WTC11 (cell line): ENCODE data around the gene DDX39A. TPM values are rescaled to one million over a fixed set of nuclear protein-coding genes. Genes with fewer than 3 reads are reported as not detected.
A peak's percentile ranks its signal among the peaks of the same experiment; 100 is the strongest.

Source experiments
- ATAC-seq: fragments of 200-7000 bp; cut with Tn5 transposase; 2 replicates; pipeline ENCODE4 v1.10.0; 2021; ENCODE audit warnings: mild to moderate bottlenecking, moderate library complexity
- CTCF ChIA-PET: fragments of 300-600 bp; sonication (Branson Sonifier 250); formaldehyde crosslinking; loops from one replicate; lab custom pipeline; 2021; ENCODE audit warnings: antibody characterized with exemption; lab: Charles Lee
- POLR2A ChIA-PET: fragments of 350-600 bp; sonication (Branson Sonifier 250); formaldehyde crosslinking; loops from one replicate; lab custom pipeline; 2021; ENCODE audit warnings: antibody characterized with exemption; lab: Charles Lee
- DNase-seq: peaks from one replicate; pipeline ENCODE4 v3.0.0; 2021; ENCODE audit warnings: low spot score
- H3K27ac Mint-ChIP-seq: 2 replicates; pipeline ENCODE4 v1.8.0; 2021; ENCODE audit warnings: mixed read lengths
- H3K27me3 Mint-ChIP-seq: 2 replicates; pipeline ENCODE4 v1.8.0; 2021; ENCODE audit warnings: low read depth, mild to moderate bottlenecking, moderate library complexity, mixed read lengths
- H3K36me3 Mint-ChIP-seq: 2 replicates; pipeline ENCODE4 v1.8.0; 2021; ENCODE audit warnings: mixed read lengths
- H3K4me1 Mint-ChIP-seq: 2 replicates; pipeline ENCODE4 v1.8.0; 2022; ENCODE audit warnings: mixed read lengths
- H3K4me3 Mint-ChIP-seq: 2 replicates; pipeline ENCODE4 v1.8.0; 2021; ENCODE audit warnings: mild to moderate bottlenecking, moderate library complexity, mixed read lengths
- H3K9me3 Mint-ChIP-seq: 2 replicates; pipeline ENCODE4 v1.8.0; 2021; ENCODE audit warnings: mixed read lengths
- EMX1 ChIP-seq: fragments of 250-450 bp; sonication (Bioruptor Pico); IDR thresholded peaks from 2 replicates; pipeline ENCODE4 v1.8.0; 2021; ENCODE audit warnings: mild to moderate bottlenecking
- NFATC4 ChIP-seq: fragments of 250-450 bp; sonication (Bioruptor Pico); IDR thresholded peaks from 2 replicates; pipeline ENCODE4 v1.9.0; 2021; ENCODE audit warnings: mild to moderate bottlenecking
- NR2C2 ChIP-seq: sonication (generic); formaldehyde crosslinking; IDR thresholded peaks from 2 replicates; pipeline ENCODE4 v1.8.0; 2022; ENCODE audit warnings: mild to moderate bottlenecking, missing genetic modification reagents
- PRRX2 ChIP-seq: fragments of 250-450 bp; sonication (Bioruptor Pico); IDR thresholded peaks from 2 replicates; pipeline ENCODE4 v1.8.0; 2021; ENCODE audit warnings: mild to moderate bottlenecking
- ZBTB21 ChIP-seq: sonication (generic); formaldehyde crosslinking; IDR thresholded peaks from 2 replicates; pipeline ENCODE4 v1.8.1; 2023; ENCODE audit warnings: mild to moderate bottlenecking, missing genetic modification reagents, borderline replicate concordance
- ZNF138 ChIP-seq: sonication (generic); formaldehyde crosslinking; conservative IDR thresholded peaks from 2 replicates; pipeline ENCODE4 v1.8.1; 2022; ENCODE audit warnings: mild to moderate bottlenecking, moderate library complexity, missing genetic modification reagents
- total RNA-seq: library from RNA; stranded (reverse); gene quantifications from 3 replicates; pipeline ENCODE4 v1.2.3, GENCODE V29; 2021
- TF ChIP-seq, protein P1 (sequence below): sonication (generic); formaldehyde crosslinking; IDR thresholded peaks from 2 replicates; pipeline ENCODE4 v1.8.0; 2023; ENCODE audit warnings: mild to moderate bottlenecking, missing genetic modification reagents
- TF ChIP-seq, protein P2 (sequence below): sonication (generic); formaldehyde crosslinking; IDR thresholded peaks from 2 replicates; pipeline ENCODE4 v1.8.1; 2023; ENCODE audit warnings: mild to moderate bottlenecking, missing genetic modification reagents, moderate library complexity
- TF ChIP-seq, protein P3 (sequence below): sonication (generic); formaldehyde crosslinking; IDR thresholded peaks from 2 replicates; pipeline ENCODE4 v1.8.0; 2022; ENCODE audit warnings: missing genetic modification reagents
- TF ChIP-seq, protein P4 (sequence below): fragments of 250-450 bp; sonication (Bioruptor Pico); conservative IDR thresholded peaks from 2 replicates; pipeline ENCODE4 v1.9.0; 2021; ENCODE audit warnings: mild to moderate bottlenecking
- TF ChIP-seq, protein P5 (sequence below): sonication (generic); formaldehyde crosslinking; IDR thresholded peaks from 2 replicates; pipeline ENCODE4 v1.8.0; 2022; ENCODE audit warnings: mild to moderate bottlenecking, missing genetic modification reagents
- TF ChIP-seq, protein P6 (sequence below): sonication (generic); formaldehyde crosslinking; IDR thresholded peaks from 2 replicates; pipeline ENCODE4 v1.8.1; 2022; ENCODE audit warnings: low read depth, mild to moderate bottlenecking, moderate library complexity, missing genetic modification reagents, borderline replicate concordance
- TF ChIP-seq, protein P7 (sequence below): sonication (generic); formaldehyde crosslinking; IDR thresholded peaks from 2 replicates; pipeline ENCODE4 v1.8.0; 2022; ENCODE audit warnings: mild to moderate bottlenecking, missing genetic modification reagents
- TF ChIP-seq, protein P8 (sequence below): fragments of 250-450 bp; sonication (Bioruptor Pico); IDR thresholded peaks from 2 replicates; pipeline ENCODE4 v1.8.0; 2021; ENCODE audit warnings: mild to moderate bottlenecking
- TF ChIP-seq, protein P9 (sequence below): sonication (generic); formaldehyde crosslinking; IDR thresholded peaks from 2 replicates; pipeline ENCODE4 v1.8.1; 2023; ENCODE audit warnings: mild to moderate bottlenecking, moderate library complexity, missing genetic modification reagents
- TF ChIP-seq, protein P10 (sequence below): sonication (generic); formaldehyde crosslinking; IDR thresholded peaks from 2 replicates; pipeline ENCODE4 v1.8.1; 2023; ENCODE audit warnings: mild to moderate bottlenecking, missing genetic modification reagents, borderline replicate concordance

Gene DDX39A
- total RNA-seq, 1 experiment from 2014 or later, result 136 TPM

DNA sequence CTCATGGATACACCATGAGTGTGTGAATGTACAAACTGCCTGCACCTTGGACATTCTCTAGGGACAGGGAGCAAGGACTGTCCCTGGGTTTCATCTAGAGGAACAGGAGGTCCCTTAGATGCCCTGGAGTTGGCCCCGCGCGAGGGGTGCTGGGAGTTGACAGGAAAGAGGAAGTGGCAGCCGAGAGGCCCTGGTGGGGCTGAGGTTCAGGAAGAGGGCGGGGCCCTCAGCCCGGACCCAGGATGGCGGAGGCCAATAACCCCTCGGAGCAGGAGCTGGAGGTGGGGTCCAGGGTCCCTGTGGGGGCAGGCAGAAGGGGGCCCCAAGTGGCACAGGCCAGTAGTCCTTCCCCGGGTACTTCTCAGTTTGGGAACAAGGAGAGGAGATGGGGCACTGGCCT is 20.9 kb upstream of the DDX39A start:
- no peak for DNase-seq
- TF ChIP-seq, protein P1, sequence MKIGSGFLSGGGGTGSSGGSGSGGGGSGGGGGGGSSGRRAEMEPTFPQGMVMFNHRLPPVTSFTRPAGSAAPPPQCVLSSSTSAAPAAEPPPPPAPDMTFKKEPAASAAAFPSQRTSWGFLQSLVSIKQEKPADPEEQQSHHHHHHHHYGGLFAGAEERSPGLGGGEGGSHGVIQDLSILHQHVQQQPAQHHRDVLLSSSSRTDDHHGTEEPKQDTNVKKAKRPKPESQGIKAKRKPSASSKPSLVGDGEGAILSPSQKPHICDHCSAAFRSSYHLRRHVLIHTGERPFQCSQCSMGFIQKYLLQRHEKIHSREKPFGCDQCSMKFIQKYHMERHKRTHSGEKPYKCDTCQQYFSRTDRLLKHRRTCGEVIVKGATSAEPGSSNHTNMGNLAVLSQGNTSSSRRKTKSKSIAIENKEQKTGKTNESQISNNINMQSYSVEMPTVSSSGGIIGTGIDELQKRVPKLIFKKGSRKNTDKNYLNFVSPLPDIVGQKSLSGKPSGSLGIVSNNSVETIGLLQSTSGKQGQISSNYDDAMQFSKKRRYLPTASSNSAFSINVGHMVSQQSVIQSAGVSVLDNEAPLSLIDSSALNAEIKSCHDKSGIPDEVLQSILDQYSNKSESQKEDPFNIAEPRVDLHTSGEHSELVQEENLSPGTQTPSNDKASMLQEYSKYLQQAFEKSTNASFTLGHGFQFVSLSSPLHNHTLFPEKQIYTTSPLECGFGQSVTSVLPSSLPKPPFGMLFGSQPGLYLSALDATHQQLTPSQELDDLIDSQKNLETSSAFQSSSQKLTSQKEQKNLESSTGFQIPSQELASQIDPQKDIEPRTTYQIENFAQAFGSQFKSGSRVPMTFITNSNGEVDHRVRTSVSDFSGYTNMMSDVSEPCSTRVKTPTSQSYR (CRISPR knock-in tag), result no peak
- TF ChIP-seq ZNF138, result no peak
- TF ChIP-seq, protein P2, sequence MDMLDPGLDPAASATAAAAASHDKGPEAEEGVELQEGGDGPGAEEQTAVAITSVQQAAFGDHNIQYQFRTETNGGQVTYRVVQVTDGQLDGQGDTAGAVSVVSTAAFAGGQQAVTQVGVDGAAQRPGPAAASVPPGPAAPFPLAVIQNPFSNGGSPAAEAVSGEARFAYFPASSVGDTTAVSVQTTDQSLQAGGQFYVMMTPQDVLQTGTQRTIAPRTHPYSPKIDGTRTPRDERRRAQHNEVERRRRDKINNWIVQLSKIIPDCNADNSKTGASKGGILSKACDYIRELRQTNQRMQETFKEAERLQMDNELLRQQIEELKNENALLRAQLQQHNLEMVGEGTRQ (CRISPR knock-in tag), result no peak
- no peak for TF ChIP-seq NR2C2 (CRISPR knock-in tag)
- TF ChIP-seq, protein P3, sequence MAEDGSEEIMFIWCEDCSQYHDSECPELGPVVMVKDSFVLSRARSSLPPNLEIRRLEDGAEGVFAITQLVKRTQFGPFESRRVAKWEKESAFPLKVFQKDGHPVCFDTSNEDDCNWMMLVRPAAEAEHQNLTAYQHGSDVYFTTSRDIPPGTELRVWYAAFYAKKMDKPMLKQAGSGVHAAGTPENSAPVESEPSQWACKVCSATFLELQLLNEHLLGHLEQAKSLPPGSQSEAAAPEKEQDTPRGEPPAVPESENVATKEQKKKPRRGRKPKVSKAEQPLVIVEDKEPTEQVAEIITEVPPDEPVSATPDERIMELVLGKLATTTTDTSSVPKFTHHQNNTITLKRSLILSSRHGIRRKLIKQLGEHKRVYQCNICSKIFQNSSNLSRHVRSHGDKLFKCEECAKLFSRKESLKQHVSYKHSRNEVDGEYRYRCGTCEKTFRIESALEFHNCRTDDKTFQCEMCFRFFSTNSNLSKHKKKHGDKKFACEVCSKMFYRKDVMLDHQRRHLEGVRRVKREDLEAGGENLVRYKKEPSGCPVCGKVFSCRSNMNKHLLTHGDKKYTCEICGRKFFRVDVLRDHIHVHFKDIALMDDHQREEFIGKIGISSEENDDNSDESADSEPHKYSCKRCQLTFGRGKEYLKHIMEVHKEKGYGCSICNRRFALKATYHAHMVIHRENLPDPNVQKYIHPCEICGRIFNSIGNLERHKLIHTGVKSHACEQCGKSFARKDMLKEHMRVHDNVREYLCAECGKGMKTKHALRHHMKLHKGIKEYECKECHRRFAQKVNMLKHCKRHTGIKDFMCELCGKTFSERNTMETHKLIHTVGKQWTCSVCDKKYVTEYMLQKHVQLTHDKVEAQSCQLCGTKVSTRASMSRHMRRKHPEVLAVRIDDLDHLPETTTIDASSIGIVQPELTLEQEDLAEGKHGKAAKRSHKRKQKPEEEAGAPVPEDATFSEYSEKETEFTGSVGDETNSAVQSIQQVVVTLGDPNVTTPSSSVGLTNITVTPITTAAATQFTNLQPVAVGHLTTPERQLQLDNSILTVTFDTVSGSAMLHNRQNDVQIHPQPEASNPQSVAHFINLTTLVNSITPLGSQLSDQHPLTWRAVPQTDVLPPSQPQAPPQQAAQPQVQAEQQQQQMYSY, result no peak
- no peak for TF ChIP-seq NFATC4
- TF ChIP-seq, protein P4, sequence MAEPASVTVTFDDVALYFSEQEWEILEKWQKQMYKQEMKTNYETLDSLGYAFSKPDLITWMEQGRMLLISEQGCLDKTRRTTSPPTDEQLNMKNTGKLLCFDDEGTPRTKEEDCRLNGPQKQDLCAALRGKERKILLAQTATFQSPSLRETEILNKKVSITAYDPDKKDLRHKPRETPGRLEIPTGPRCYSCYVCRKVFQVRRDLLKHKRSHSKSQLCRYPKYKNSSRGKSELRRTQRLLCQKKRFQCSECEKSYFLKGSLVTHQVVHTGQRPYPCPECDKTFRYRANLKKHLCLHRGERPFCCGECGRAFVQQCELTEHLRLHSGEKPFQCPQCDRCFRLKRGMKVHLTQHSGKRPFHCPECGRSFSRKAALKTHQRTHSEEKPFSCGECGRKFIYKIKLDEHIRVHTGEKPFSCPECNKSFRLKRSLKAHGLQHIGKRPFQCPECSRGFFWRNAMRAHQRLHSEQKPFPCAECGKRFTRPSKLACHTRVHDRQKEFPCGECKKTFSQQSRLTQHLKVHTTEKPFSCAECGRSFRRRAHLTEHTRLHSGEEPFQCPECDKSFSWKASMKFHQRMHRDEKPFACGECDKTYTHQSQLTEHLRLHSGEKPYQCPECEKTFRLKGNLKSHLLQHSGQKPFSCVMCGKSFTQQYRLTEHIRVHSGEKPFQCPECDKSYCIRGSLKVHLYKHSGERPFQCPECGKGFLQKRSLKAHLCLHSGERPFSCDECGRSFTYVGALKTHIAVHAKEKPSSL (CRISPR knock-in tag), result no peak
- TF ChIP-seq, protein P5, sequence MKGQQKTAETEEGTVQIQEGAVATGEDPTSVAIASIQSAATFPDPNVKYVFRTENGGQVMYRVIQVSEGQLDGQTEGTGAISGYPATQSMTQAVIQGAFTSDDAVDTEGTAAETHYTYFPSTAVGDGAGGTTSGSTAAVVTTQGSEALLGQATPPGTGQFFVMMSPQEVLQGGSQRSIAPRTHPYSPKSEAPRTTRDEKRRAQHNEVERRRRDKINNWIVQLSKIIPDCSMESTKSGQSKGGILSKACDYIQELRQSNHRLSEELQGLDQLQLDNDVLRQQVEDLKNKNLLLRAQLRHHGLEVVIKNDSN (CRISPR knock-in tag), result no peak
- TF ChIP-seq, protein P6, sequence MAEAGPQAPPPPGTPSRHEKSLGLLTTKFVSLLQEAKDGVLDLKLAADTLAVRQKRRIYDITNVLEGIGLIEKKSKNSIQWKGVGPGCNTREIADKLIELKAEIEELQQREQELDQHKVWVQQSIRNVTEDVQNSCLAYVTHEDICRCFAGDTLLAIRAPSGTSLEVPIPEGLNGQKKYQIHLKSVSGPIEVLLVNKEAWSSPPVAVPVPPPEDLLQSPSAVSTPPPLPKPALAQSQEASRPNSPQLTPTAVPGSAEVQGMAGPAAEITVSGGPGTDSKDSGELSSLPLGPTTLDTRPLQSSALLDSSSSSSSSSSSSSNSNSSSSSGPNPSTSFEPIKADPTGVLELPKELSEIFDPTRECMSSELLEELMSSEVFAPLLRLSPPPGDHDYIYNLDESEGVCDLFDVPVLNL (CRISPR knock-in tag), result no peak
- TF ChIP-seq, protein P7, sequence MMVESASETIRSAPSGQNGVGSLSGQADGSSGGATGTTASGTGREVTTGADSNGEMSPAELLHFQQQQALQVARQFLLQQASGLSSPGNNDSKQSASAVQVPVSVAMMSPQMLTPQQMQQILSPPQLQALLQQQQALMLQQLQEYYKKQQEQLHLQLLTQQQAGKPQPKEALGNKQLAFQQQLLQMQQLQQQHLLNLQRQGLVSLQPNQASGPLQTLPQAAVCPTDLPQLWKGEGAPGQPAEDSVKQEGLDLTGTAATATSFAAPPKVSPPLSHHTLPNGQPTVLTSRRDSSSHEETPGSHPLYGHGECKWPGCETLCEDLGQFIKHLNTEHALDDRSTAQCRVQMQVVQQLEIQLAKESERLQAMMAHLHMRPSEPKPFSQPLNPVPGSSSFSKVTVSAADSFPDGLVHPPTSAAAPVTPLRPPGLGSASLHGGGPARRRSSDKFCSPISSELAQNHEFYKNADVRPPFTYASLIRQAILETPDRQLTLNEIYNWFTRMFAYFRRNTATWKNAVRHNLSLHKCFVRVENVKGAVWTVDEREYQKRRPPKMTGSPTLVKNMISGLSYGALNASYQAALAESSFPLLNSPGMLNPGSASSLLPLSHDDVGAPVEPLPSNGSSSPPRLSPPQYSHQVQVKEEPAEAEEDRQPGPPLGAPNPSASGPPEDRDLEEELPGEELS (CRISPR knock-in tag), result no peak
- TF ChIP-seq, protein P8, sequence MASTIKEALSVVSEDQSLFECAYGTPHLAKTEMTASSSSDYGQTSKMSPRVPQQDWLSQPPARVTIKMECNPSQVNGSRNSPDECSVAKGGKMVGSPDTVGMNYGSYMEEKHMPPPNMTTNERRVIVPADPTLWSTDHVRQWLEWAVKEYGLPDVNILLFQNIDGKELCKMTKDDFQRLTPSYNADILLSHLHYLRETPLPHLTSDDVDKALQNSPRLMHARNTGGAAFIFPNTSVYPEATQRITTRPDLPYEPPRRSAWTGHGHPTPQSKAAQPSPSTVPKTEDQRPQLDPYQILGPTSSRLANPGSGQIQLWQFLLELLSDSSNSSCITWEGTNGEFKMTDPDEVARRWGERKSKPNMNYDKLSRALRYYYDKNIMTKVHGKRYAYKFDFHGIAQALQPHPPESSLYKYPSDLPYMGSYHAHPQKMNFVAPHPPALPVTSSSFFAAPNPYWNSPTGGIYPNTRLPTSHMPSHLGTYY (CRISPR knock-in tag), result no peak
- TF ChIP-seq EMX1 (CRISPR knock-in tag), result no peak
- no peak for TF ChIP-seq PRRX2 (CRISPR knock-in tag)
- TF ChIP-seq ZBTB21 (CRISPR knock-in tag), result no peak
- TF ChIP-seq, protein P9, sequence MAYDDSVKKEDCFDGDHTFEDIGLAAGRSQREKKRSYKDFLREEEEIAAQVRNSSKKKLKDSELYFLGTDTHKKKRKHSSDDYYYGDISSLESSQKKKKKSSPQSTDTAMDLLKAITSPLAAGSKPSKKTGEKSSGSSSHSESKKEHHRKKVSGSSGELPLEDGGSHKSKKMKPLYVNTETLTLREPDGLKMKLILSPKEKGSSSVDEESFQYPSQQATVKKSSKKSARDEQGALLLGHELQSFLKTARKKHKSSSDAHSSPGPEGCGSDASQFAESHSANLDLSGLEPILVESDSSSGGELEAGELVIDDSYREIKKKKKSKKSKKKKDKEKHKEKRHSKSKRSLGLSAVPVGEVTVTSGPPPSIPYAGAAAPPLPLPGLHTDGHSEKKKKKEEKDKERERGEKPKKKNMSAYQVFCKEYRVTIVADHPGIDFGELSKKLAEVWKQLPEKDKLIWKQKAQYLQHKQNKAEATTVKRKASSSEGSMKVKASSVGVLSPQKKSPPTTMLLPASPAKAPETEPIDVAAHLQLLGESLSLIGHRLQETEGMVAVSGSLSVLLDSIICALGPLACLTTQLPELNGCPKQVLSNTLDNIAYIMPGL (CRISPR knock-in tag), result no peak
- TF ChIP-seq, protein P10, sequence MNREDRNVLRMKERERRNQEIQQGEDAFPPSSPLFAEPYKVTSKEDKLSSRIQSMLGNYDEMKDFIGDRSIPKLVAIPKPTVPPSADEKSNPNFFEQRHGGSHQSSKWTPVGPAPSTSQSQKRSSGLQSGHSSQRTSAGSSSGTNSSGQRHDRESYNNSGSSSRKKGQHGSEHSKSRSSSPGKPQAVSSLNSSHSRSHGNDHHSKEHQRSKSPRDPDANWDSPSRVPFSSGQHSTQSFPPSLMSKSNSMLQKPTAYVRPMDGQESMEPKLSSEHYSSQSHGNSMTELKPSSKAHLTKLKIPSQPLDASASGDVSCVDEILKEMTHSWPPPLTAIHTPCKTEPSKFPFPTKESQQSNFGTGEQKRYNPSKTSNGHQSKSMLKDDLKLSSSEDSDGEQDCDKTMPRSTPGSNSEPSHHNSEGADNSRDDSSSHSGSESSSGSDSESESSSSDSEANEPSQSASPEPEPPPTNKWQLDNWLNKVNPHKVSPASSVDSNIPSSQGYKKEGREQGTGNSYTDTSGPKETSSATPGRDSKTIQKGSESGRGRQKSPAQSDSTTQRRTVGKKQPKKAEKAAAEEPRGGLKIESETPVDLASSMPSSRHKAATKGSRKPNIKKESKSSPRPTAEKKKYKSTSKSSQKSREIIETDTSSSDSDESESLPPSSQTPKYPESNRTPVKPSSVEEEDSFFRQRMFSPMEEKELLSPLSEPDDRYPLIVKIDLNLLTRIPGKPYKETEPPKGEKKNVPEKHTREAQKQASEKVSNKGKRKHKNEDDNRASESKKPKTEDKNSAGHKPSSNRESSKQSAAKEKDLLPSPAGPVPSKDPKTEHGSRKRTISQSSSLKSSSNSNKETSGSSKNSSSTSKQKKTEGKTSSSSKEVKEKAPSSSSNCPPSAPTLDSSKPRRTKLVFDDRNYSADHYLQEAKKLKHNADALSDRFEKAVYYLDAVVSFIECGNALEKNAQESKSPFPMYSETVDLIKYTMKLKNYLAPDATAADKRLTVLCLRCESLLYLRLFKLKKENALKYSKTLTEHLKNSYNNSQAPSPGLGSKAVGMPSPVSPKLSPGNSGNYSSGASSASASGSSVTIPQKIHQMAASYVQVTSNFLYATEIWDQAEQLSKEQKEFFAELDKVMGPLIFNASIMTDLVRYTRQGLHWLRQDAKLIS (CRISPR knock-in tag), result no peak

More for the DNA sequence above, 20.9 kb upstream of the DDX39A start:
- Mint-ChIP-seq H3K36me3 (peaks cover 29% of the 10 kb centered on the region), H3K9me3 (no peaks in the 10 kb centered on the region), H3K27me3 (no peaks in the 10 kb centered on the region), H3K4me3 (no peak overlapping the region), H3K27ac (peak overlapping the region; percentile 68; the same call in 1 of the 2 replicates), H3K4me1 (peaks cover 8% of the 10 kb centered on the region)
- ATAC-seq, result no peak
- POLR2A ChIA-PET, result no interaction called here
- CTCF ChIA-PET, result no interaction called here
